Measurements from ENCODE around the gene ING4.
"Not testable (repeated sequence)": the region's sequence is repeated elsewhere in the genome, so short reads cannot be mapped to it uniquely, and the experiment has no call there.

The ING4 gene

GRCh38 chr12:6662906-6663742 is at the start of gene ING4:
TSS of gene ING4 (minus strand) at chr12:6663119. CDS start at chr12:6663101, 18 bp downstream.
- peak; percentile 93 to 94 for DNase-seq

GRCh38 chr12:6708960-6709394 is 46.1 kb upstream of the ING4 start:
- DNase-seq = peak; percentile 55 to 58

- not testable (repeated sequence) for DNase-seq
These were observed 45.4 kb upstream of the ING4 start for GRCh38 chr12:6708351-6708750.

DNA sequence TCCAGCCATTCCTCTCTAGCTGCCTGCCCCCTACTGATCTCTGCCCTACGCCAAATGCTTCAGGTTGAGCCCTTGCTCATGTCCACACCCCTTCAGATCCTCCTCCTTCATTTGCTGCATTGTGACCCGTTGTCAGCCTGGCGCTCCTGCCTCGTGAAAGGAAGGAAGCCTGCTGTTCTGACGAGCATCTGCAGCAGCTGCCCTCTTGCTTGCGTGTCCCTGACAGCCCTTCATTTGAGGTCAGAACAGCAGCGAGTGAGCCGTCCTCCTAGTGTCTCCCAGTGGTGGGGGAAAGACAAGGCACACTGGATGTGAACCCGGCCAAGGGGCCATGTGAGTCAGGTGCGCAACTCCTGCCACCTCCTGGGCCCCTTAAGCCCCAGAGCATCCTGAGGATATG is 40.7 kb upstream of the ING4 start:
- no peak for DNase-seq

DNA sequence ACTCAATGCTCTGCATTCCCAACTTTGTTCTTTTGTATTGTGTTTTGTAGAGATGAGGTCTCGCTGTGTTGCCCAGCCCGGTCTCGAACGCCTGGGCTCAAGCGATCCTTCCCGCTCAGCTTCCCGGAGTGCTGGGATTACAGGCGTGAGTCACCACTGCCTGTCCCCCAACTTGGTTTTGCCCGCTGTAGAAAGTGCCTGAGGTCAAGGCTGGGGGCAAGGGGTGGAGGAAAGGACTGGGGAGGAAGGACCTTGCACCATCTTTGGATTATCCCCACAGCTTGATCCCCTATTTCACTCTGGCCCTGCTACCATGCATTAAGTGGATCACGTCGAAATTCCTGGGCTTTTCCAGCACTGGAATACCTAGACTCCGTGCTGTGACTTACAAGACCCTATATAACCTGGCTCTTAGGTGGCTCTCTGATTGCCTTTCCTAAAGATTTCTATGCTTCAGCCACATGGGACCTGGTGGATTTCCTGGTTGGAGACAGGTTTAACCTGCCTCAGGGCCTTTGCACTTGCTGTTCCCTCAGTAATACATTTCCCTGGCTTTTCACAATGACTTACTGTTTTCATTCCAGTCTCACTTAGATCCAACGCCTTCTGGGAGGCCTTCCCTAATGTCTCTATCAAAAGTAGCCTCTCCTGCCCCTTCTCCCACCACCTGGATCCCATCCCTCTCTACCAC is 38.3 kb upstream of the ING4 start:
- no peak for DNase-seq

GRCh38 chr12:6700646-6701051 is 37.7 kb upstream of the ING4 start, which contains the start of gene PIANP:
TSS of gene PIANP (minus strand) at chr12:6700815. CDS start at chr12:6698061, 2,754 bp downstream.
- DNase-seq = peak; percentile 52 to 62

- DNase-seq = peak; percentile 34 to 46
These were observed 37.2 kb upstream of the ING4 start for GRCh38 chr12:6699989-6700645.

GRCh38 chr12:6699259-6699988 is 36.5 kb upstream of the ING4 start:
- no peak for DNase-seq

DNA sequence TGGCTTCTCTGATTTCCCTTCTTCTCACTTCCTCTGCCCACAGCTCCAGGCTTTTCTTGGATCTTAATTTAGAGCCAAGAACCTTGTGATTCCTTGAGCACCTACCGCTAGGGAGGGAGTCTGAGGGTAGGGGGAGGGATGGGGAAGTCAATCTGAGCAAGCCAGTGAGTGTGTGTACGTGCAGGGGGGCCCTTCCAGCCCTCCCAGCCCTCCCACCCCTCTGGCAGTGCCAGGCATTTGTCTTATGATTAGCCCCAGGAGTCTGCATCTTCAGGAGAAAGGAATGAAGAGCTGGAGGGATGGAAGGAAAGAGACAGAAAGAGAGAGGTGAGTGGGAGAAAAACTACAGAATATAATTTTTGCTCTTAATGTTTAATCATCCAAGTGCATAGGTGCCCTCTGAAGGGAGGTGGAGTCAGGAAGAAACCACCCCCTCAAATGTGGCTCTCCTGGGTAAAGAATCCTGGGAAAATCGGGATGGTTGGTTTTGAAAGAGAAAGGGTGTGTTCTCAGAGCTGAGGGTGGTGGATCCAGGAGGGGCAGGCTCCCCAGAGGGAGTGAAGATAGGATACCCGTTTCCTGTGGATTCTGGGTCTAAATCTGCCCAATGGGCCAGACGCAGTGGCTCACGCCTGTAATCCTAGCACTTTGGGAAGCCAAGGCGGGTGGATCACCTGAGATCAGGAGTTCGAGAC is 35.6 kb upstream of the ING4 start:
- no peak for DNase-seq

DNA sequence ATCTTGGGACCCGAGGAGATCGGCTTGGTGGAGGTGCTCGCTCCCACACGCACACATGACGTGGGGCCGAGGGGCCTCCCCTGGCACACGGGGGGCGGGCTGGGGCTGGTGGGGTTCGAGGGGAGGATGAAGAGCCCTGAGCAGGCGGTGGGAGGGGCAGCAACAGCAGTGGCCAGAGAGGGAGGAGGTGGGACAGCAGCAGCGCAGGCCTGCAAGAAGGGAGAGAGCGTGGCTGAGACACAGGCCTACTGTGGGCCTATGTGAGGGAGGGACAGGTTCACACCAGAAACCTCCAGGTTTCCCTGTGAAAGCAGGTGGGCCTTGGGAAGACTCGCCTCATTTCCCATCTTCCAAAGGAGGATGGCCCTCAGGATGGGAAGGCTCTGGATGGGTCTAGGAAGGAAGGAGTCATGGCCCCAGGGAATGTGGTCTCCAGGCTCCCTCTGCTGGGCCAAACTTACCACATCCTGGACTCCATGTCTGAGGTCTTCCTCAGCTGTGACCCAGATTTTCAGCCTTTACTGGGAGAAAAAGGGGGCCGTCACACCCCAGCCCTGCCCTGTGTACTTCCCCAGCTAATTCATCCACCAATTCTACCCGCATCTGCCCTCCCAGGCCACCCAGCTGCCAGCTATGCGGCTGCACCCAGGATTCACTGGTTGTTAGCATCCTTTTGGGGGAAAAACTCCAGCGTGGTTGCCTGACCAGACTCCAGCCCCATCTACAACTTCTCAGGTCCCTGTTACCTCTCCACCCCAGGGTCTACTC is 34.8 kb upstream of the ING4 start:
- peak; percentile 43 to 44 for DNase-seq

DNA sequence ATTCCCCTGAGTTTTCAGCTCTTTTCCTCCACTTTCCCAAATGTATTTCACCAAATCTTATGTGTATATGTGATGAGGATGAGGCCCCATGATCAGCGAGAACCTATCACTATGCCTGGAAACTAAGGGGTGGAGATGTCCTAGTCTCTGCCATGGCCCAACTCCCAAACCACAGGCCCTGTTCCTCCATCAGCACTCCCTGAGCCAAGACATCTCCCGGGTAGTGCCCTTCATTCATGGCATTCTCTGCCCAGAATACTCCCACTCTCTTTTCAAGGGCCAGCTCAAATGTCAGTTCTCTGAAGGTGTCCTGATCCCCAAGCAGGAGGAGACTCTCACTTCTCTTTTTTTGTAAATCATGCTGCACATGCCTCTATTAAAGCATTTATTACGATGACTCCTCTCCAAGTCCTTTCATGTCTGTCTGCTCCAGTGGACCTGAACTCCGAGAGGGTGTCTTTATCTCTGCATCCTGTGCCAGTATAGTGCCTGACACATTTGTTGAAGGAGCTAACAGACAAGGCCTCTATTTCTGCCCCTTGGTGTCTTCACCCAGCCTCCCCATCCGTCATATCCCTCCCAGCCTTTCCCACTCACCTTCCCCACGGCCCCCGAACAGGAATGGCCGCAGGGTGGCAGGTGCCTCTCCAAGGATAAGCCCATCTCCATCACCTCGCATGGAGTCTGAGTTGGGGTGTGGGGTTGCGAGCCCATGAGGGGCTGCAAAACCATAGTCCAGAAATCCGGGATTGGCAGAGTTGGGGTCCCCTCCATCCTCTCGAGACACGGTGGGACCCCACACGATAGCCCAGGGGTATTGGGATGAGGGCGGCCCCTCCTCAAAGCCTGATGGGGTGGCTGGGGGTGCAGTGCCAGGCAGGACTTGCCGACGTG is 34.0 kb upstream of the ING4 start:
- DNase-seq = no peak

- no peak for DNase-seq
These were observed 32.6 kb upstream of the ING4 start for GRCh38 chr12:6695313-6696045.

DNA sequence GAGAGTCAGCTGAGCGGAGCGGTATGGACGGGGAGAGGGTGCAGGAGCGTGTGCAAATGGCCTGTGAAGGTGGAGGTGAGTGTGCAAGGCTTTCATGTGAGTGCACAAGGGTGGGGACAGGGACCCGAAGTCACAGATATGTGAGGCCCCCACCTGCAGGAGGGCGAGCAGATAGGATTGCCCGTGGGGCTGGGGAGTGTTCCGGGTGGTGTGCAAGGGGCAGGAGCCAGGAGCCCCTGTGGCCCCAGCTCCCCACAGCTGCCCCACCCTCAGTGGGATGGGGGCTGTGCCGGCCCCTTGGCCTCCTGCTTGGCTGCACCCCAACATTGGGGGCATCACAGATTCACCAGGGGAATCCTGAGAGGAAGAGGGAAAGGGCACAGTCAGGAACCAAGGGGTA is 31.8 kb upstream of the ING4 start:
- DNase-seq = no peak

DNA sequence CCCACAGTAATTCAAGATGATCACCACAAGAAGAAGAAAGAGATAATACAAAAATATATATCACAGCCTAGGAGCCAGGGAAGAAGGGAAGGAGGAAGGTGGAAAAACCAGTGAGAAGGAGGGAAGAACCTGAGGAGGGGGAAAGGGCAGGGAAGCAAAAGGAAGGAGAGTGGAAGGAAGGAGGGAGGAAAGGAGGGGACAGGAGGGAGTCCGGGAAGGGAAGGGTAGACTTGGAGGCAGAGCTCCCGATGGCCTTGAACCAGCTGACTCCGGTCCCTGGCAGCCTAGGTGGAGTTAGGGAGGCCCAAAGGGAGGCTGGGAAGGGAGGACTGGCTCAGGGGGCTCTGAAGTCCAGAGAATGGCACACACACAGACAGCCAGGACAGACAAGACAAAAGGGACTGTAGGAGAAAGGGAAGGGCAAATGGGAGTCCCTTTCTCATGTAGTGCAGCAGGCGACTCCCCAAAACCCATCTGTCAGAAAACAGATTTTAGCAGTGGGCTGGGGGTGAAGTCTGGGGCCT is 31.0 kb upstream of the ING4 start:
- no peak for DNase-seq

- DNase-seq = no peak
These were observed 30.0 kb upstream of the ING4 start for GRCh38 chr12:6692888-6693287.

DNA sequence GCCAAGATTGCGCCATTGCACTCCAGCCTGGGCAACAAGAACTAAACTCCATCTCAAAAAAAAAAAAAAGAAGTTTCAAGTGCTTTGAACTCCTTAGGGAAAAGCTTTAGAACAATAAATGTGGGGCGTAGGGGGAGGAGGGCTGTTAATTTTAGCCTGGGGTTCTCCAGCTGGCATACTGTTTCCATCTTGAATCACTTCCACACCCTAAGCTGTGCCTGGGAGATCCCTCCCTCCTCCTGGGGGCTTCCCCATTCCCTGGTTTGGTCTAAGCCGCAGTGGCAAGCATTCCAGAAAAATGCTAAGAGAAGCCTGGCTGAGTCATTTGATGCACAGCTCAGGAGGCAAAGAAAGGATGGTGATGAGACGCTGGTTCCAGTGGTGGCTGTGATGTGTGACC is 28.6 kb upstream of the ING4 start:
- no peak for DNase-seq

DNA sequence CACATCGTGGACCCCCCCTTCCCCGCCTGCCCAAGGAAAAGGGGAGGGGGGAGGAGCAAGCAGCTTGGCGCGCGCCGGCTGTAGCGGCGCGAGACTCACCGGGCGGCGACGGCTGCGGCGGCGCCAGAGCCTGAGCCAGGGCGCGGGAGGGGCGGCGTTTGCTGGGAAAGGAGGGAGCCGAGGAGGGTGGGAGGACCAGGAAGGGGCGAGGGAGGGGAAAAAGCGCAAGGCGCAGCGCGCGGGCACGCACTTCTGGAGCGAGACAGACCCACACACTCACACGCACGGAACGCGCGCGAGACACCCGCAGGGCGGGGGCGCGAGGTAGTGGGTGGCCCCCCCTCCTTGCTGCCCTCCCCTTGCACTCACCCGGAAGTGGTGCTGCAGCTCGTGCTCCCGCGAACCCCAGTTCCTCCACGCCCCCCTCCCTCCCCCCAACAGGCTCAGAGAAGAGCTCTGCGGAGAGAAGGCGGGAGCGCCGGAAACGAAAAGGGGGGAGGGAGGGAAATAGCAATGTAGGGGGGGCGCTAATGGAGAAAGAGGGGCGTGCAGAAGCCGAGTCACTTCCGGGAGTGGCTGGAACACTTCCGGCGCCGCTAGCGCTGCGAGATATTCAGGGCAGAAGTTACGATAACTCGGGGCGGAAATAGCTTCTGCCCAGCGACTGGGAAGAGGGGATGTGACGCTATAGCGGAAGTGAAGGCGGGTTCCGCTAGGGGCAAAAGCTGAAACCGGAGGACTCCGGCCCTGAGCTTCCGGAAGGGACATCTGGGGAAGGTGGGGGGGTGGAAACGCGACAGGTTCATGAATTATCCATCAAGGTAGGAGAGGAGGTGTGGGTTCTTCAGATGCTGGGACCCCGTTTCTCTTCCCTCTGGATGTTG is 26.3 kb upstream of the ING4 start, which contains the start of gene ZNF384:
ZNF384 (minus strand) TSS at position 377 of the 884 bp plus-strand sequence. CDS start 9,855 bp downstream, outside the sequence.
- DNase-seq = peak; percentile 91 to 93

- no peak for DNase-seq
These were observed 25.7 kb upstream of the ING4 start for GRCh38 chr12:6688543-6688998.

Data from activated T-cell treated with anti-CD3 and anti-CD28 coated beads, Interleukin-2, amount 50 U/mL, for 48 hours (primary cell).